Panc1 (cell line): Measurements from ENCODE around the gene TBC1D21. TPM values are rescaled to one million over a fixed set of nuclear protein-coding genes. Genes with fewer than 3 reads are reported as not detected.

Experiments
- ATAC-seq: fragments of 200-7000 bp; cut with Tn5 transposase; 2 replicates; pipeline ENCODE4 v1.9.1; 2020; ENCODE audit warnings: mild to moderate bottlenecking, moderate library complexity
- BruUV-seq: library from RNA; stranded (reverse); fragments of 400-500 nt; replicated peaks from 2 replicates; lab custom pipeline; 2021; lab: Mats Ljungman, UMichigan
- CTCF ChIA-PET: fragments of 300-600 bp; sonication (Branson Sonifier 250); formaldehyde crosslinking; loops from one replicate; lab custom pipeline; 2022; ENCODE audit warnings: antibody characterized with exemption; lab: Charles Lee
- POLR2A ChIA-PET: fragments of 300-600 bp; sonication (Branson Sonifier 250); formaldehyde crosslinking; loops from one replicate; lab custom pipeline; 2022; ENCODE audit warnings: antibody characterized with exemption; lab: Charles Lee
- DNase-seq: peaks from one replicate; pipeline ENCODE4 v3.0.0-alpha.2; 2010; ENCODE audit warnings: low read depth, low spot score
- H3K27ac ChIP-seq: 2 replicates; pipeline ENCODE4 v1.5.1; 2011; ENCODE audit warnings: mild to moderate bottlenecking, low read length, inconsistent platforms
- H3K27me3 ChIP-seq: fragments of 200-500 bp; sonication (Bioruptor generic); 2 replicates; pipeline ENCODE4 v1.6.0; 2014; ENCODE audit warnings: low read length, inconsistent platforms; ENCODE audit not compliant: control insufficient read depth, insufficient read depth
- H3K36me3 ChIP-seq: fragments of 200-500 bp; sonication (Bioruptor generic); 2 replicates; pipeline ENCODE4 v1.5.1; 2014; ENCODE audit warnings: inconsistent platforms, mild to moderate bottlenecking, low read length, moderate library complexity; ENCODE audit not compliant: control insufficient read depth, insufficient read depth
- H3K4me1 ChIP-seq: 2 replicates; pipeline ENCODE4 v1.5.1; 2011; ENCODE audit warnings: inconsistent platforms, mild to moderate bottlenecking, low read length, moderate library complexity; ENCODE audit not compliant: control insufficient read depth, insufficient read depth
- H3K4me3 ChIP-seq, 2 experiments: 2 replicates each; pipeline ENCODE4 v1.5.1; 2011 to 2012; ENCODE audit warnings: low read depth in 2 of 2, low read length in 2 of 2, mild to moderate bottlenecking in 2 of 2, inconsistent platforms in 1 of 2, moderate library complexity in 1 of 2
- H3K9me3 ChIP-seq: fragments of 200-500 bp; sonication (Bioruptor generic); 2 replicates; pipeline ENCODE4 v1.5.1; 2014; ENCODE audit warnings: low read depth, mild to moderate bottlenecking, inconsistent platforms, low read length, moderate library complexity; ENCODE audit not compliant: control insufficient read depth, insufficient read depth
- CTCF ChIP-seq: fragments of 450-650 bp; IDR thresholded peaks from 2 replicates; pipeline ENCODE4 v1.5.1; 2017; ENCODE audit warnings: mild to moderate bottlenecking
- POLR2AphosphoS5 ChIP-seq: IDR thresholded peaks from 2 replicates; pipeline ENCODE4 v1.6.1; 2012; ENCODE audit warnings: mild to moderate bottlenecking, low read depth, low read length, moderate library complexity
- SIN3A ChIP-seq: IDR thresholded peaks from 2 replicates; pipeline ENCODE4 v1.6.1; 2012; ENCODE audit warnings: low read depth, mild to moderate bottlenecking, low read length, moderate library complexity, borderline replicate concordance; ENCODE audit not compliant: insufficient read depth
- TCF7L2 ChIP-seq: IDR thresholded peaks from 2 replicates; pipeline ENCODE4 v1.6.1; 2011; ENCODE audit warnings: mild to moderate bottlenecking, low read depth, low read length, inconsistent platforms
- in situ Hi-C: cut with HindIII; loops from 2 replicates; pipeline ENCODE4 v1.10.0; 2016; ENCODE audit warnings: low sequenced_read_pairs, low pct_unique_long_range_greater_than_20kb
- intact Hi-C: fragments of 100-400 bp; cut with micrococcal nuclease; formaldehyde crosslinking; loops from one replicate; pipeline ENCODE4 v1.10.0; 2022; ENCODE audit not compliant: unreplicated experiment
- total RNA-seq: library from RNA; stranded (reverse); gene quantifications from one replicate; pipeline ENCODE4 v1.2.1, GENCODE V29; 2021; ENCODE audit not compliant: unreplicated experiment
- TF ChIP-seq, protein P1 (sequence below), 2 experiments: IDR thresholded peaks; 2 replicates each; pipeline ENCODE4 v1.6.1; 2011 to 2012; ENCODE audit warnings: low read depth in 2 of 2, control low read depth in 1 of 2, low read length in 1 of 2, mild to moderate bottlenecking in 1 of 2, moderate library complexity in 1 of 2; ENCODE audit not compliant: insufficient read depth in 1 of 2

The TBC1D21 gene
- total RNA-seq, 1 experiment from 2014 or later = not detected

DNA sequence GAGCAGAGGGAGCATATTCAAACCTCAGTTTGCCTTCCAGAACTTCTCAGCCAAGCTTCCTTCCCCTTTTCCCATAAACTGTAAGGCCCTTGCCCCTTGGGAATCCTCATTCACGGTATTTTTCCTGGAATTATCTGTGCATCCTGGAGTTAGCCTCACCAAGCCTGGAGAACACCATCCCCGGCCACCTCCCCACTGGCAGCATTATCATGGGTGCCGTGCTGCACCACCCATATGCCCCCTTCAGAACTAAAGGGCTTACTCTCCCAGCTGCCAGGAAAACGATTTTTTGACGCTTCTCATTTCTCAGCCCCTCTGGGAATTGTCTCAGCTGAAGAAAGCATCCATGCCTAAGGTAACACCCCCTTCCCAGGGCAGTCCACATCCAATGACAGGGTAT is 20.9 kb upstream of the TBC1D21 start:
- ChIA-PET CTCF (no interaction called here), POLR2A (no interaction called here)
- DNase-seq (no peak), ATAC-seq (no peak)
- Histone ChIP-seq H3K4me1 (no peaks in the 10 kb centered on the region), H3K9me3 (no peaks in the 10 kb centered on the region), H3K36me3 (no peaks in the 10 kb centered on the region), H3K4me3 (no peak overlapping the region), H3K27me3 (peaks cover 2% of the 10 kb centered on the region; the same call in 1 of the 2 replicates), H3K27ac (no peak overlapping the region)
- TF ChIP-seq POLR2AphosphoS5 (no peak), SIN3A (no peak), TCF7L2 (no peak), CTCF (no peak)
- TF ChIP-seq, protein P1, sequence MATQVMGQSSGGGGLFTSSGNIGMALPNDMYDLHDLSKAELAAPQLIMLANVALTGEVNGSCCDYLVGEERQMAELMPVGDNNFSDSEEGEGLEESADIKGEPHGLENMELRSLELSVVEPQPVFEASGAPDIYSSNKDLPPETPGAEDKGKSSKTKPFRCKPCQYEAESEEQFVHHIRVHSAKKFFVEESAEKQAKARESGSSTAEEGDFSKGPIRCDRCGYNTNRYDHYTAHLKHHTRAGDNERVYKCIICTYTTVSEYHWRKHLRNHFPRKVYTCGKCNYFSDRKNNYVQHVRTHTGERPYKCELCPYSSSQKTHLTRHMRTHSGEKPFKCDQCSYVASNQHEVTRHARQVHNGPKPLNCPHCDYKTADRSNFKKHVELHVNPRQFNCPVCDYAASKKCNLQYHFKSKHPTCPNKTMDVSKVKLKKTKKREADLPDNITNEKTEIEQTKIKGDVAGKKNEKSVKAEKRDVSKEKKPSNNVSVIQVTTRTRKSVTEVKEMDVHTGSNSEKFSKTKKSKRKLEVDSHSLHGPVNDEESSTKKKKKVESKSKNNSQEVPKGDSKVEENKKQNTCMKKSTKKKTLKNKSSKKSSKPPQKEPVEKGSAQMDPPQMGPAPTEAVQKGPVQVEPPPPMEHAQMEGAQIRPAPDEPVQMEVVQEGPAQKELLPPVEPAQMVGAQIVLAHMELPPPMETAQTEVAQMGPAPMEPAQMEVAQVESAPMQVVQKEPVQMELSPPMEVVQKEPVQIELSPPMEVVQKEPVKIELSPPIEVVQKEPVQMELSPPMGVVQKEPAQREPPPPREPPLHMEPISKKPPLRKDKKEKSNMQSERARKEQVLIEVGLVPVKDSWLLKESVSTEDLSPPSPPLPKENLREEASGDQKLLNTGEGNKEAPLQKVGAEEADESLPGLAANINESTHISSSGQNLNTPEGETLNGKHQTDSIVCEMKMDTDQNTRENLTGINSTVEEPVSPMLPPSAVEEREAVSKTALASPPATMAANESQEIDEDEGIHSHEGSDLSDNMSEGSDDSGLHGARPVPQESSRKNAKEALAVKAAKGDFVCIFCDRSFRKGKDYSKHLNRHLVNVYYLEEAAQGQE (IDR thresholded peaks at IDR 0.05; ENCODE audit: insufficient read depth in 1 of 2, low read depth in 2 of 2, low read length in 1 of 2) = no peak
- no TSS peak for BruUV-seq
- in situ Hi-C loops = no loop called here
- intact Hi-C loops = no loop called here

DNA sequence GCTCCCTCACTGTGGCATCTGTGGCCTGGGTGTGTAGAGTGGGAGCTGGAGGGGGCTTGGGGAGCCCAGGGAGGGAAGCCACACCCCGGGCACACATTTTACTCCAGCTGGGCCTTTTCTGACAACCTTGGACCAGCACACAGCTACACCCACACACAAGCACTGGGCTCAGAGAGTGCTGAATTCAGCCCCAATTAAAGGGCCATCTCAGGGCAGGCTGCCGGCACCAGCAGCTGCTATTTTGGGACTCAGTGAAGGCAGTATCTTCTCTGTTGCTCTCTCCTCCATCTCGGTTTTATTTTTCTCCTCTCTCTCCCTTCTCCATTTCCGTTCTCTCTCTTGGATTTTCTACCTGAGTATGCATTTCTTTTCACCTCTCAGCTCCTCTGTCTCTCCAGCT is 19.1 kb upstream of the TBC1D21 start:
- no TSS peak for BruUV-seq
- TF ChIP-seq, protein P1 (IDR thresholded peaks at IDR 0.05; ENCODE audit: insufficient read depth in 1 of 2, low read depth in 2 of 2, low read length in 1 of 2) = no peak
- TF ChIP-seq CTCF = no peak
- TF ChIP-seq POLR2AphosphoS5 = no peak
- TF ChIP-seq SIN3A = no peak
- TF ChIP-seq TCF7L2 = no peak
- Histone ChIP-seq H3K4me1 (no peaks in the 10 kb centered on the region), H3K9me3 (no peaks in the 10 kb centered on the region), H3K27me3 (peaks cover 2% of the 10 kb centered on the region; the same call in 1 of the 2 replicates), H3K4me3 (no peak overlapping the region), H3K36me3 (no peaks in the 10 kb centered on the region), H3K27ac (no peak overlapping the region)
- ChIA-PET POLR2A (no interaction called here), CTCF (no interaction called here)
- DNase-seq (no peak), ATAC-seq (no peak)
- in situ Hi-C loops = no loop called here
- intact Hi-C loops = no loop called here
